Muscle of back (tissue), 13 donors: ENCODE results near the gene MT1HL1. TPM values are rescaled to one million over a fixed set of nuclear protein-coding genes. Genes with fewer than 3 reads are reported as not detected.

Experiments
- DNase-seq, 3 donors: peaks; one replicate each; pipeline versions ENCODE4 v3.0.0 to v3.0.0-alpha.2; 2013
- long read RNA-seq, 9 donors: transcript quantifications; one replicate each; lab custom pipeline, GENCODE V29; 2026
- polyA plus RNA-seq, 10 donors: library from polyadenylated mRNA; unstranded; fragments of 120-200 nt; gene quantifications; one replicate each; pipeline ENCODE4 v1.2.1, GENCODE V29; 2013; ENCODE audit not compliant: insufficient read length in 10 of 10

MT1HL1 gene
- not detected for polyA plus RNA-seq
- long read RNA-seq, donor 1 = 0 reads
- long read RNA-seq, donor 2 = 0 reads
- long read RNA-seq, donor 3 = 0 reads
- long read RNA-seq, donor 4 = 0 reads
- long read RNA-seq, donor 5 = 0 reads
- long read RNA-seq, donor 6 = 0 reads
- long read RNA-seq, donor 7 = 0 reads
- long read RNA-seq, donor 8 = 0 reads
- long read RNA-seq, donor 9 = 0 reads

GRCh38 chr1:237004116-237004515 is at the start of gene MT1HL1:
MT1HL1 (minus strand) TSS chr1:237004441; CDS start chr1:237004372, 69 bp downstream.
- DNase-seq = no peak

- no peak for DNase-seq
Observed at GRCh38 chr1:237050915-237051314, 46.7 kb upstream of the MT1HL1 start.

GRCh38 chr1:237050185-237050584 is 45.9 kb upstream of the MT1HL1 start:
- no peak for DNase-seq

- DNase-seq = no peak
Observed at GRCh38 chr1:237048803-237049202, 44.6 kb upstream of the MT1HL1 start.

- no peak for DNase-seq
Observed at GRCh38 chr1:237045278-237046016, 41.2 kb upstream of the MT1HL1 start.

- DNase-seq = no peak
Observed at GRCh38 chr1:237043846-237044636, 39.8 kb upstream of the MT1HL1 start.

- peak in 2 of 3 donors; percentile 14 to 55 for DNase-seq
Observed at GRCh38 chr1:237042892-237043576, 38.8 kb upstream of the MT1HL1 start.

GRCh38 chr1:237042526-237042891 is 38.3 kb upstream of the MT1HL1 start:
- DNase-seq = peak in 1 of 3 donors; percentile 53

- DNase-seq = peak; percentile 12 to 54 (median 38)
Observed at GRCh38 chr1:237041795-237042525, 37.7 kb upstream of the MT1HL1 start, which contains the start of gene RYR2. RYR2 (plus strand) TSS chr1:237042184; CDS start chr1:237042522, 338 bp downstream.

- no peak for DNase-seq
Observed at GRCh38 chr1:237041461-237041794, 37.2 kb upstream of the MT1HL1 start.

- DNase-seq = no peak
Observed at GRCh38 chr1:237040823-237041222, 36.6 kb upstream of the MT1HL1 start.

GRCh38 chr1:237038211-237038610 is 34.0 kb upstream of the MT1HL1 start:
- DNase-seq = no peak

GRCh38 chr1:237035759-237036158 is 31.5 kb upstream of the MT1HL1 start:
- DNase-seq = no peak

GRCh38 chr1:237033804-237034203 is 29.6 kb upstream of the MT1HL1 start:
- no peak for DNase-seq

- DNase-seq = no peak
Observed at GRCh38 chr1:237033061-237033460, 28.8 kb upstream of the MT1HL1 start.

GRCh38 chr1:237032029-237032428 is 27.8 kb upstream of the MT1HL1 start:
- no peak for DNase-seq

- no peak for DNase-seq
Observed at GRCh38 chr1:237031480-237031879, 27.2 kb upstream of the MT1HL1 start.

GRCh38 chr1:237029850-237030535 is 25.8 kb upstream of the MT1HL1 start:
- no peak for DNase-seq

GRCh38 chr1:237029240-237029639 is 25.0 kb upstream of the MT1HL1 start:
- no peak for DNase-seq

GRCh38 chr1:237025358-237026074 is 21.3 kb upstream of the MT1HL1 start:
- no peak for DNase-seq
